T-cell (primary cell): ENCODE data around the gene SEMA4D. TPM values are rescaled to one million over a fixed set of nuclear protein-coding genes. Genes with fewer than 3 reads are reported as not detected.
A peak's percentile ranks its signal among the peaks of the same experiment; 100 is the strongest.

Experiments used
- ATAC-seq, 4 experiments: fragments of 200-7000 bp in 3 of 4; fragments of 150-1000 bp in 1 of 4; cut with Tn5 transposase; replicated peaks in 1 of 4; 1 replicate in 3 of 4; 2 replicates in 1 of 4; pipeline ENCODE4 v1.10.0; 2021; ENCODE audit warnings: moderate library complexity in 3 of 4, mild to moderate bottlenecking in 2 of 4, moderate number of reproducible peaks in 1 of 4
- CTCF ChIA-PET, 2 donors: fragments of 300-600 bp; sonication (Branson Sonifier 250); formaldehyde crosslinking; loops; one replicate each; lab custom pipeline; 2022; ENCODE audit warnings: antibody characterized with exemption in 2 of 2; lab: Charles Lee
- POLR2A ChIA-PET, 2 donors: fragments of 300-600 bp; sonication (Branson Sonifier 250); formaldehyde crosslinking; loops; one replicate each; lab custom pipeline; 2022; ENCODE audit warnings: antibody characterized with exemption in 2 of 2; lab: Charles Lee
- DNase-seq, 35 experiments: peaks; one replicate each; pipeline versions ENCODE4 v3.0.0 to v3.0.0-alpha.2; 2013 to 2023
- H3K27ac ChIP-seq: one replicate; pipeline ENCODE4 v1.5.1; 2013; ENCODE audit warnings: low read length
- H3K27me3 ChIP-seq, 2 experiments: replicated peaks in 1 of 2; 1 replicate in 1 of 2; 2 replicates in 1 of 2; pipeline versions ENCODE4 v1.6.1 to v1.7.0; 2013; ENCODE audit warnings: low read length in 1 of 2, mixed read lengths in 1 of 2; ENCODE audit not compliant: control insufficient read depth in 2 of 2, insufficient read depth in 2 of 2; ENCODE audit errors: extremely low read depth in 1 of 2
- H3K36me3 ChIP-seq, 2 donors: 1 replicate in 1 of 2; 2 replicates in 1 of 2; pipeline versions ENCODE4 v1.6.1 to v1.7.0; 2013; ENCODE audit warnings: low read length in 1 of 2; ENCODE audit not compliant: control insufficient read depth in 2 of 2, insufficient read depth in 1 of 2; ENCODE audit errors: extremely low read depth in 1 of 2
- H3K4me1 ChIP-seq, 2 experiments: 1 replicate in 1 of 2; 2 replicates in 1 of 2; pipeline versions ENCODE4 v1.6.1 to v1.7.0; 2013; ENCODE audit warnings: low read length in 2 of 2, mixed read lengths in 1 of 2; ENCODE audit not compliant: insufficient read depth in 2 of 2, control insufficient read depth in 1 of 2; ENCODE audit errors: extremely low read depth in 1 of 2
- H3K4me3 ChIP-seq, 2 donors: 1 replicate in 1 of 2; 2 replicates in 1 of 2; pipeline versions ENCODE4 v1.5.1 to v1.7.0; 2013; ENCODE audit warnings: mild to moderate bottlenecking in 2 of 2, low read length in 1 of 2, moderate library complexity in 1 of 2; ENCODE audit not compliant: control insufficient read depth in 1 of 2; ENCODE audit errors: extremely low read depth in 1 of 2
- H3K9me3 ChIP-seq: 2 replicates; pipeline ENCODE4 v1.7.0; 2013
- H3K27ac Mint-ChIP-seq, 2 donors: one replicate each; pipeline ENCODE4 v1.8.0; 2020 to 2021; ENCODE audit warnings: mild to moderate bottlenecking in 2 of 2, mixed read lengths in 2 of 2
- H3K27me3 Mint-ChIP-seq, 2 donors: one replicate each; pipeline ENCODE4 v1.8.0; 2021 to 2022; ENCODE audit warnings: mixed read lengths in 2 of 2
- H3K36me3 Mint-ChIP-seq: one replicate; pipeline ENCODE4 v1.8.0; 2021; ENCODE audit warnings: mixed read lengths
- H3K4me1 Mint-ChIP-seq, 3 donors: one replicate each; pipeline ENCODE4 v1.8.0; 2020 to 2022; ENCODE audit warnings: mixed read lengths in 3 of 3, mild to moderate bottlenecking in 1 of 3
- H3K4me3 Mint-ChIP-seq, 3 donors: one replicate each; pipeline ENCODE4 v1.8.0; 2020 to 2022; ENCODE audit warnings: mild to moderate bottlenecking in 3 of 3, mixed read lengths in 3 of 3, moderate library complexity in 3 of 3
- H3K9me3 Mint-ChIP-seq, 3 donors: one replicate each; pipeline ENCODE4 v1.8.0; 2020 to 2022; ENCODE audit warnings: mixed read lengths in 3 of 3
- WGBS: methylation state at CpG from one replicate; pipeline ENCODE4 v1.1.5; 2013; ENCODE audit warnings: missing lambda C conversion rate; ENCODE audit not compliant: insufficient coverage; 5-methylcytosine and 5-hydroxymethylcytosine counted together
- total RNA-seq, 35 experiments: library from RNA in 6 of 35; stranded (reverse) in 6 of 35; fragments of 120-200 nt in 1 of 35; gene quantifications; one replicate each; pipeline versions ENCODE4 v1.2.1 to v1.2.4 and lab custom pipeline; 2013 to 2026

Gene SEMA4D
- total RNA-seq, 5 donors from 2014 or later (not counting 1 experiment from before 2014, with no cell fraction given) = 347 to 585 (median 434) TPM

DNA sequence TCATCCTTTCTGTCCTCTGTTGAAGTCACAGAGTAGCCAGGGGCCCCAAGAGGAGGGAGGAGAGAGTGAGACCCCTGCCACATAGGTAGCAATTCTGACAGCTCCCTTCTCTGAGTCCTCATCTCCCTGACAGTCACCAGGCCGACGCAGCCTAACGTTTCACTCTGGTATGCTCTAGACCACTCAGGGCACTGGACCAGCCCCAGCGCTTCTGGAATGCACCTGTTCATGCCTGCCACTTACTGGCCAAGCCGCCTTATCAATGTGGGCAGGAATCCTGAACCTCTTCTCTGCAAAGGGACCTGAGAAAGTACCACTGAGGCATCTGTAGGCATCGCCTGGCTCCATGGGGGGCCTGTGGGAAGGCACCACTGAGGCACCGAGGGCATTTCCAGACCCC lies 129.4 kb downstream of the SEMA4D start:
- Histone ChIP-seq H3K9me3 (no peaks in the 10 kb centered on the region), H3K27me3 (no peaks in the 10 kb centered on the region), H3K4me3 (no peak overlapping the region), H3K4me1 (peaks cover 0 to 40% of the 10 kb centered on the region in 2 experiments), H3K27ac (peak overlapping the region; percentile 14), H3K36me3 (peaks cover 0 to 5% of the 10 kb centered on the region in 2 donors)
- H3K4me1 Mint-ChIP-seq = peaks cover 7 to 13% (median 10%) of the 10 kb centered on the region in 3 donors
- no peaks in the 10 kb centered on the region for H3K9me3 Mint-ChIP-seq
- no peaks in the 10 kb centered on the region for H3K27me3 Mint-ChIP-seq
- H3K27ac Mint-ChIP-seq = peak overlapping the region in 1 of 2 donors; percentile 61
- POLR2A ChIA-PET = no interaction called here
- ATAC-seq (no peak), DNase-seq (no peak)
- peaks cover 3% of the 10 kb centered on the region for H3K36me3 Mint-ChIP-seq
- 92% methylated on average over 7 of the region's 7 CpGs for WGBS
- H3K4me3 Mint-ChIP-seq = no peak overlapping the region
- CTCF ChIA-PET = no interaction called here

- POLR2A ChIA-PET = no interaction called here
- Histone ChIP-seq H3K27ac (peak overlapping the region; percentile 2), H3K9me3 (no peaks in the 10 kb centered on the region), H3K27me3 (no peaks in the 10 kb centered on the region), H3K4me3 (no peak overlapping the region), H3K4me1 (peaks cover 0 to 34% of the 10 kb centered on the region in 2 experiments), H3K36me3 (peaks cover 0 to 10% of the 10 kb centered on the region in 2 donors)
- no peaks in the 10 kb centered on the region for H3K27me3 Mint-ChIP-seq
- H3K4me3 Mint-ChIP-seq = no peak overlapping the region
- peaks cover 6% of the 10 kb centered on the region for H3K36me3 Mint-ChIP-seq
- ATAC-seq (no peak), DNase-seq (no peak)
- WGBS = 93% methylated on average over 9 of the region's 14 CpGs
- CTCF ChIA-PET = interaction anchor here (0.6 to 1.0 kb wide), 2 partner anchors 181 to 183 kb away, joined by 3 read pairs; no protein-coding TSS in a partner anchor
- H3K27ac Mint-ChIP-seq = peak overlapping the region; percentile 69 to 74
- H3K4me1 Mint-ChIP-seq = peaks cover 5 to 10% (median 6%) of the 10 kb centered on the region in 3 donors
- no peaks in the 10 kb centered on the region for H3K9me3 Mint-ChIP-seq
These were observed 130.0 kb downstream of the SEMA4D start for GRCh38 chr9:89367726-89368437.

DNA sequence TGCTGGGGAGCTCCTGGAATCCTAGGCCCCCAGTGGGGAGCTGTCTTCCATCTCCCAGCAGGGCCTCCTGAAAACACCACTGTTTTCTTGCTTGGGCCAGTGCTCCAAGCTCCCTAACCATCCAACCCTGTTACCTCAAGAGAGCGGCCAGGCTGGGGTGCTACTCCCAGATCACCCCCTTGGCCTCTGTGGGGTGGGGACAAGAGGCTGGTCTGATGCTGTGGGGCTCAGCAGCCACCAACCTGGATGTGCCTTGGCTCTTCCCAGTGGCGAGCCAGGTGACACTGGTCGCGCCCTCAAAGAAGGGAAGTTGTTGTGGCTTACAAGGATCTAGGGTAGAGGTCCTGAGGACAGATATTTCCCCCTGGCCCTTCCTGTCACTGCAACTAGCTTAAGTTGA lies 130.6 kb downstream of the SEMA4D start:
- DNase-seq (no peak), ATAC-seq (no peak)
- H3K9me3 Mint-ChIP-seq = no peaks in the 10 kb centered on the region
- Histone ChIP-seq H3K27ac (peak overlapping the region; percentile 2), H3K4me1 (peaks cover 0 to 32% of the 10 kb centered on the region in 2 experiments), H3K36me3 (peaks cover 2 to 16% of the 10 kb centered on the region in 2 donors), H3K27me3 (no peaks in the 10 kb centered on the region), H3K9me3 (no peaks in the 10 kb centered on the region), H3K4me3 (no peak overlapping the region)
- no peak overlapping the region for H3K4me3 Mint-ChIP-seq
- POLR2A ChIA-PET = no interaction called here
- peak overlapping the region in 1 of 2 donors; percentile 4 for H3K27ac Mint-ChIP-seq
- WGBS = 72% methylated on average over 3 of the region's 4 CpGs
- CTCF ChIA-PET = interaction anchor here (0.6 to 1.0 kb wide), 2 partner anchors 182 to 184 kb away, joined by 3 read pairs; no protein-coding TSS in a partner anchor
- H3K4me1 Mint-ChIP-seq = peaks cover 5 to 7% (median 6%) of the 10 kb centered on the region in 3 donors
- no peaks in the 10 kb centered on the region for H3K27me3 Mint-ChIP-seq
- H3K36me3 Mint-ChIP-seq = peaks cover 7% of the 10 kb centered on the region

DNA sequence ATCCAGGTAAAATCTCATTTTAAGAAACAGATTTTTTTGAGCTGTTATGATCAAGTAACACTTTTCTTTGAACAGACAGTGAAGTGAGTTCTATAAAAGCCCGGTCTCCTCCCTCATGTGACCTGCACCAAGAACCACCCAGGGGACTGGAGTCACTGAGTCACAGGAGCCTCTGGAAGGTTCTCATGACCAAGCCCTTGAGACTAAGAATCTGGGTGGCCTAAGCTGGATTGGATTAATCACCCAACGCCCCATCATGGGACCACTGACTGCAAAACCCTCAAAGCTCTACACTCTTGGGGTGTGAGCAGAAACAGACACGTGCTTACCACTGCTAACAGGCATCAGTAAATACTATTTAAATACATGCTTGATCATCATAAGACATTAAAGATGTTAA lies 131.2 kb downstream of the SEMA4D start:
- Histone ChIP-seq H3K27ac (no peak overlapping the region), H3K4me1 (peaks cover 0 to 30% of the 10 kb centered on the region in 2 experiments), H3K36me3 (peaks cover 6 to 22% of the 10 kb centered on the region in 2 donors), H3K4me3 (no peak overlapping the region), H3K27me3 (no peaks in the 10 kb centered on the region), H3K9me3 (no peaks in the 10 kb centered on the region)
- no peaks in the 10 kb centered on the region for H3K27me3 Mint-ChIP-seq
- ChIA-PET POLR2A (no interaction called here), CTCF (interaction anchor here in 1 of 2 donors (1.0 kb wide), 1 partner anchor 182 kb away, joined by 3 read pairs; no protein-coding TSS in a partner anchor)
- no peaks in the 10 kb centered on the region for H3K9me3 Mint-ChIP-seq
- no peak for DNase-seq
- H3K36me3 Mint-ChIP-seq = peaks cover 13% of the 10 kb centered on the region
- no peak for ATAC-seq
- no peak overlapping the region for H3K4me3 Mint-ChIP-seq
- H3K4me1 Mint-ChIP-seq = peaks cover 5 to 7% (median 6%) of the 10 kb centered on the region in 3 donors
- peak overlapping the region; percentile 36 to 39 for H3K27ac Mint-ChIP-seq
- 100% methylated on average over 1 of the region's 3 CpGs for WGBS

GRCh38 chr9:89365532-89365912 lies 132.4 kb downstream of the SEMA4D start:
- ChIA-PET POLR2A (no interaction called here), CTCF (no interaction called here)
- Histone ChIP-seq H3K4me3 (no peak overlapping the region), H3K36me3 (peaks cover 8 to 34% of the 10 kb centered on the region in 2 donors), H3K4me1 (peaks cover 0 to 26% of the 10 kb centered on the region in 2 experiments), H3K27ac (no peak overlapping the region), H3K9me3 (no peaks in the 10 kb centered on the region), H3K27me3 (no peaks in the 10 kb centered on the region)
- Mint-ChIP-seq H3K4me1 (peaks cover 6 to 13% (median 7%) of the 10 kb centered on the region in 3 donors), H3K27ac (peak overlapping the region in 1 of 2 donors; percentile 51), H3K9me3 (no peaks in the 10 kb centered on the region), H3K4me3 (no peak overlapping the region), H3K36me3 (peaks cover 25% of the 10 kb centered on the region), H3K27me3 (no peaks in the 10 kb centered on the region)
- DNase-seq (peak in 1 of 35 experiments; percentile 5), ATAC-seq (no peak)
- WGBS = 94% methylated on average over 2 of the region's 2 CpGs

- H3K4me1 ChIP-seq = peaks cover 0 to 23% of the 10 kb centered on the region in 2 experiments
- CTCF ChIA-PET = no interaction called here
- no peaks in the 10 kb centered on the region for H3K9me3 Mint-ChIP-seq
- no peaks in the 10 kb centered on the region for H3K27me3 Mint-ChIP-seq
- H3K27ac ChIP-seq = no peak overlapping the region
- DNase-seq (peak in 1 of 35 experiments; percentile 10), ATAC-seq (peak in 1 of 4 experiments; percentile 6)
- H3K4me3 ChIP-seq = no peak overlapping the region
- POLR2A ChIA-PET = no interaction called here
- H3K4me3 Mint-ChIP-seq = no peak overlapping the region
- H3K9me3 ChIP-seq = no peaks in the 10 kb centered on the region
- peaks cover 30% of the 10 kb centered on the region for H3K36me3 Mint-ChIP-seq
- H3K4me1 Mint-ChIP-seq = peaks cover 8 to 15% (median 9%) of the 10 kb centered on the region in 3 donors
- no peaks in the 10 kb centered on the region for H3K27me3 ChIP-seq
- 93% methylated on average over 8 of the region's 17 CpGs for WGBS
- peaks cover 11 to 37% of the 10 kb centered on the region in 2 donors for H3K36me3 ChIP-seq
- peak overlapping the region; percentile 34 to 63 for H3K27ac Mint-ChIP-seq
These were observed 133.0 kb downstream of the SEMA4D start for GRCh38 chr9:89364666-89365531.
